Pulmonary artery endothelial cell (primary cell): ENCODE results near the gene SLC1A4. TPM values are rescaled to one million over a fixed set of nuclear protein-coding genes. Genes with fewer than 3 reads are reported as not detected.

Experiments
- DNase-seq: peaks from one replicate; pipeline ENCODE4 v3.0.0-alpha.2; 2011; ENCODE audit warnings: low read depth, low spot score
- total RNA-seq: library from RNA; depleted of rRNA; stranded (reverse); fragments of >200 nt; gene quantifications from 2 replicates; pipeline ENCODE4 v1.2.3, GENCODE V29; 2014

The SLC1A4 gene
- total RNA-seq, 1 donor from 2014 or later = 13.3 TPM

- no peak for DNase-seq
These were observed 83.2 kb downstream of the SLC1A4 start for GRCh38 chr2:65072181-65072970.

Other genes with a start within 250 kb of the SLC1A4 start
- 16.2 and 16.4 TPM in 2 replicates for gene CEP68, start 67.0 kb downstream of the SLC1A4 start, total RNA-seq
- gene RAB1A, start 140.7 kb downstream of the SLC1A4 start, total RNA-seq = 114 and 122 TPM in 2 replicates
- 174 and 179 TPM in 2 replicates for gene ACTR2, start 238.4 kb downstream of the SLC1A4 start, total RNA-seq